ENCODE measurements around the gene CYP19A1.

CYP19A1 gene

GRCh38 chr15:51335087-51335486 is 3.3 kb downstream of the CYP19A1 start:
- peaks cover 3% of the 10 kb centered on the region for H3K4me1 Mint-ChIP-seq
- TF ChIP-seq CTCF (IDR thresholded peaks at IDR 0.05), result no peak

GRCh38 chr15:51334011-51334451 is 4.4 kb downstream of the CYP19A1 start:
- H3K27me3 Mint-ChIP-seq (ENCODE audit: low read depth, poor library complexity), result peaks cover 15% of the 10 kb centered on the region
- H3K4me3 Mint-ChIP-seq, result no peak overlapping the region
- H3K36me3 Mint-ChIP-seq (ENCODE audit: low read depth), result no peaks in the 10 kb centered on the region

More at GRCh38 chr15:51335087-51335486, 3.3 kb downstream of the CYP19A1 start:
- no peaks in the 10 kb centered on the region for H3K36me3 Mint-ChIP-seq (ENCODE audit: low read depth)
- no peak overlapping the region for H3K27ac Mint-ChIP-seq
- H3K27me3 Mint-ChIP-seq (ENCODE audit: low read depth, poor library complexity), result peaks cover 26% of the 10 kb centered on the region
- H3K4me3 Mint-ChIP-seq, result no peak overlapping the region
- H3K9me3 Mint-ChIP-seq, result peaks cover 4% of the 10 kb centered on the region
- DNase-seq, result no peak

GRCh38 chr15:51333571-51333970 is 4.8 kb downstream of the CYP19A1 start:
- Mint-ChIP-seq H3K9me3 (no peaks in the 10 kb centered on the region), H3K27me3 (ENCODE audit: low read depth, poor library complexity) (peaks cover 11% of the 10 kb centered on the region), H3K36me3 (ENCODE audit: low read depth) (no peaks in the 10 kb centered on the region), H3K27ac (no peak overlapping the region), H3K4me1 (peaks cover 3% of the 10 kb centered on the region), H3K4me3 (no peak overlapping the region)
- no peak for TF ChIP-seq CTCF (IDR thresholded peaks at IDR 0.05)
- no peak for DNase-seq

More at GRCh38 chr15:51334011-51334451, 4.4 kb downstream of the CYP19A1 start:
- no peak for DNase-seq
- TF ChIP-seq CTCF (IDR thresholded peaks at IDR 0.05), result no peak
- H3K9me3 Mint-ChIP-seq, result no peaks in the 10 kb centered on the region
- peaks cover 3% of the 10 kb centered on the region for H3K4me1 Mint-ChIP-seq
- no peak overlapping the region for H3K27ac Mint-ChIP-seq

GRCh38 chr15:51332206-51333147 is 5.9 kb downstream of the CYP19A1 start:
- DNase-seq, result no peak
- Mint-ChIP-seq H3K27me3 (ENCODE audit: low read depth, poor library complexity) (peaks cover 8% of the 10 kb centered on the region), H3K27ac (no peak overlapping the region), H3K4me3 (no peak overlapping the region), H3K36me3 (ENCODE audit: low read depth) (no peaks in the 10 kb centered on the region), H3K4me1 (peaks cover 3% of the 10 kb centered on the region), H3K9me3 (no peaks in the 10 kb centered on the region)
- TF ChIP-seq CTCF (IDR thresholded peaks at IDR 0.05), result no peak

- H3K27me3 Mint-ChIP-seq (ENCODE audit: low read depth, poor library complexity), result peaks cover 6% of the 10 kb centered on the region
- peaks cover 10% of the 10 kb centered on the region for H3K4me1 Mint-ChIP-seq
- DNase-seq, result no peak
- no peaks in the 10 kb centered on the region for H3K9me3 Mint-ChIP-seq
- no peaks in the 10 kb centered on the region for H3K36me3 Mint-ChIP-seq (ENCODE audit: low read depth)
- H3K4me3 Mint-ChIP-seq, result no peak overlapping the region
- no peak overlapping the region for H3K27ac Mint-ChIP-seq
- TF ChIP-seq CTCF (IDR thresholded peaks at IDR 0.05), result no peak
Measured at GRCh38 chr15:51331141-51331540, 7.3 kb downstream of the CYP19A1 start.
